HK-2 (cell line): ENCODE data around the gene BEGAIN.
"Not testable (repeated sequence)": the region's sequence is repeated elsewhere in the genome, so short reads cannot be mapped to it uniquely, and the experiment has no call there.

Source experiments
- DNase-seq: peaks from one replicate; pipeline ENCODE4 v3.0.0-alpha.2; 2018; ENCODE audit not compliant: unreplicated experiment

BEGAIN gene

GRCh38 chr14:100523131-100523842 is 63.9 kb downstream of the BEGAIN start:
- no peak for DNase-seq

- no peak for DNase-seq
These were observed 64.6 kb downstream of the BEGAIN start for GRCh38 chr14:100522616-100523099.

GRCh38 chr14:100506053-100506452 is 81.2 kb downstream of the BEGAIN start:
- not testable (repeated sequence) for DNase-seq

GRCh38 chr14:100504372-100505078 is 82.7 kb downstream of the BEGAIN start:
- DNase-seq: no peak

- no peak for DNase-seq
These were observed 84.0 kb downstream of the BEGAIN start for GRCh38 chr14:100503251-100503650.

GRCh38 chr14:100502622-100503220 is 84.5 kb downstream of the BEGAIN start:
- no peak for DNase-seq

GRCh38 chr14:100500128-100500527 is 87.1 kb downstream of the BEGAIN start:
- no peak for DNase-seq

- no peak for DNase-seq
These were observed 89.1 kb downstream of the BEGAIN start for GRCh38 chr14:100498068-100498467.

GRCh38 chr14:100495917-100496316 is 91.3 kb downstream of the BEGAIN start:
- no peak for DNase-seq

- no peak for DNase-seq
These were observed 92.6 kb downstream of the BEGAIN start for GRCh38 chr14:100494645-100495044.

GRCh38 chr14:100490252-100490651 is 97.0 kb downstream of the BEGAIN start:
- no peak for DNase-seq

- DNase-seq: no peak
These were observed 99.2 kb downstream of the BEGAIN start for GRCh38 chr14:100488057-100488456.

GRCh38 chr14:100487304-100487703 is 99.9 kb downstream of the BEGAIN start:
- DNase-seq: no peak
